NCI-H1092 treated with DMSO at 0.1 percent for 48 hours (cell line): ENCODE measurements around the gene DEFB125.
A peak's percentile ranks its signal among the peaks of the same experiment; 100 is the strongest.
"Not testable (repeated sequence)": the region's sequence is repeated elsewhere in the genome, so short reads cannot be mapped to it uniquely, and the experiment has no call there.

ENCODE experiments used
- DNase-seq: peaks from one replicate; lab custom pipeline; 2025; lab: John Stamatoyannopoulos, UW

DEFB125 gene, protein sequence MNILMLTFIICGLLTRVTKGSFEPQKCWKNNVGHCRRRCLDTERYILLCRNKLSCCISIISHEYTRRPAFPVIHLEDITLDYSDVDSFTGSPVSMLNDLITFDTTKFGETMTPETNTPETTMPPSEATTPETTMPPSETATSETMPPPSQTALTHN

DNA sequence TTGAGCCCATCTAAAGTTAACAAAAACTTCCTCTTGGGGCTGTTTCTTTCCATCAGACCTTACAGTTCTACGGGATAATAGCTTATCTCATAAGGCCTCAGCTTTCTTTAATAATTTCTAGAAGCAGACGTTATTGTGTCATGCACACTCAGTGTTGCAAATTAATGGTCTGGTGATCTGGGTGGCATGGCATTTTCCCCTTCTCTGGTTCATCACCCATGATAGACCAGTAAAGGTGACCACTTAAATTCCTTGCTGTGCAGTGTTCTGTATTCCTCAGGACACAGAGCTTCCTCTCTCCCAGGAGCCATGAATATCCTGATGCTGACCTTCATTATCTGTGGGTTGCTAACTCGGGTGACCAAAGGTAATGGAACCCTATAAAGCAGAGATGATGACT, at the start of gene DEFB125:
Gene DEFB125 (plus strand): TSS at position 272 of the 400 bp plus-strand sequence. CDS start 38 bp downstream, at position 310.
- no peak for DNase-seq

DNA sequence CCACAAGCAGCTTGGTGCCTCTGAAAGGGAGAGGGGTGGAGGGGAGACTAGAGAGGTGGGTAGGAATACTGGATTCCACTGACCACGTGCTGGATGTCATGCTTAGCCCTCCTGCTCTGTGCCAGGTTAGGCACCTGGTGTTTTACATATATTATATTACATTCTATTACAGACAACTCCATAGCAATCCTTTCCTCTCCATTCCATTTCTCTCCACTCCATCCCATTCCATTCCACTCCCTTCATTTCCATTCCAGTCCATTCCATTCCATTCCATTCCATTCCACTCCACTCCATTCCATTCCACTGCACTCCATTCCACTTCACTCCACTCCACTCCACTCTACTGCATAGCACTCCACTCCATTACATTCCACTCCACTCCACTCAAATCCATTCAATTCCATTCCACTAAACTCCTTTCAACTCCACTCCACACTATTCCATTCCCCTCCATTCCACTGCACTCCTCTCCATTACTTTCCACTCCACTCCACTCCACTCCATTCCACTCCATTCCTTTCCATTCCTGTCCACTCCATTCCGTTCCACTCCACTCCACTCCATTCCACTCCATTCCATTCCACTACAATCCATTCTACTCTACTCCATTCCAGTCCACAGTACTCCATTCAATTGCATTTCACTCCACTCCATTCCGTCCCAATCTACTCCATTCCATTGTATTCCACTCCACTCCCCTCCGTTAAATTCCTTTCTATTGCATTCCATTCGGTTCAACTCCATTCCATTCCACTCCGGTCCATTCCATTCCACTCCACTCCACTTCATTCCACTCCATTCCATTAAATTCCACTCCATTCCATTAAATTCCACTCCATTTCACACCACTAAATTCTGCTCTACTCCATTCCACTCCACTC, 27.2 kb upstream of the DEFB125 start:
- DNase-seq: no peak

GRCh38 chr20:61230-61629, 26.2 kb upstream of the DEFB125 start:
- DNase-seq: no peak

DNA sequence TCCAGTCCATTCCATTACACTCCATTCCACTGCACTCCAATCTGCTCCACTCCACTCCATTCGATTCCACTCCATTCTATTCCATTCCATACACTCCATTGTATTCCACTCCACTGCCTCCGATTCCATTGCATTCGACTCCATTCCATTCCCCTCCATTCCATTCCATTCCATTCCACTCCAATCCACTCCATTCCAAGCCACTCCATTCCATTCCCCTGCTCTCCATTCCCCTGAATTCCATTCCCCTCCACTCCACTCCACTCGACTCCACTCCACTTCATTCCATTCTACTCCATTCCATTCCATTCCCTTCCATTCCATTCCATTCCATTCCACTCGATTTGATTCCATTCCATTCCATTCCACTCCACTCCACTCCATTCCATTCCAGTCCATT, 25.7 kb upstream of the DEFB125 start:
- DNase-seq: no peak

- no peak for DNase-seq
Observed at GRCh38 chr20:62487-62886, 25.0 kb upstream of the DEFB125 start.

- no peak for DNase-seq
Observed at GRCh38 chr20:64026-64603, 23.4 kb upstream of the DEFB125 start.

DNA sequence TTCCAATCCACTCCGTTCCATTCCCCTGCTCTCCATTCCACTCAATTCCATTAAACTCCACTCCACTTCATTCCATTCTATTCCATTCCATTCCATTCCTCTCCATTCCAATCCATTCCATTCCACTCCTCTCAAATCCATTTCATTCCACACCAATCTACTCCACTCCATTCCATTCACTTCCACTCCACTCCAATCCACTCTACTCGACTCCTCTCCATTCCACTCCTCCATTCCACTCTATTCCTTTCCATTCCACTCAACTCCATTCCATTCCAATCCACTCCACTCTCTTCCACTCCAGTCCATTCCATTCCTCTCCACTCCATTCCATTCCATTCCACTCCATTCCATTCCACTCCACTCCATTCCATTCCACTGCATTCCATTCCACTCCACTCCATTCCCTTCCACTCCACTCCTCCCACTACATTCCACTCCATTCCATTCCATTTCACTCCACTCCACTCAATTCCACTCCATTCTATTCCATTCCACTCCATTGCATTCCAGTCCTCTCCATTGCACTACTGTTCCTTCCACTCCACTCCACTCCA, 22.6 kb upstream of the DEFB125 start:
- no peak for DNase-seq

- DNase-seq: no peak
Observed at GRCh38 chr20:77231-77630, 10.2 kb upstream of the DEFB125 start.

DNA sequence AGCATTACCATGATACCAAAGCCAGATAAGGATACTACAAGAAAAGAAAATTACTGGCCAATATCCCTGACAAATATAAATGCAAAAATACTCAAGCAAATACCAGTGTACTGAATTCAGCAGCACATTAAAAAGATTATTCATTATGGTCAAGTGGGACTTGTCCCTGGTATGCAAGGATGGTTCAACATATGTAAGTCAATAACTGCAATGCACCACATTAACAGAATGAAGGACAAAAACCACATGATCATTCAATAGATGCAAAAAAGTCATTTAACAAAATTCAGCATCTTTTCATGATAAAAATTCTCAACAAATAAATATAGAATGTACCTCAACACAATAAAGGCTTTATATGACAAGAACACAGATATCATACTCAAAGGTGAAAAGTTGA, 9.1 kb upstream of the DEFB125 start:
- DNase-seq: no peak

- no peak for DNase-seq
Observed at GRCh38 chr20:79565-79964, 7.9 kb upstream of the DEFB125 start.

DNA sequence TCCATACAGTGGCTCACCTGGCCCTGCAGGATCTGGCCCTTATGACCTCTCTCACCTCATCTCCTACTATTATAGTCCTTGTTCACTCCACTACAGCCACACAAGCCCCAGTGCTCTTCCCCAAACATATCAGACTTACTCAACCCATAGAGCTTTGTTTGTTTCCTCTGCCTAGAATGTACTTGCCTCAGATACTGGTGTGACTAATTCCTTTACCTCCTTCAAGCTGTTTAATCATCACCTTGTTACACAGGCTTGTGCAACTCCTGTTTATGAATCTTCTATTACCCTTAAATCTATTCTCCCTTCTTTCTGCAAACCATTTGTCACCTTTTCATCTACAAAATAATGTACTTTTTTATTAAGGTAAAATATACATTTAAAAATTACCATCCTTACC, 3.2 kb downstream of the DEFB125 start:
- no peak for DNase-seq

DNA sequence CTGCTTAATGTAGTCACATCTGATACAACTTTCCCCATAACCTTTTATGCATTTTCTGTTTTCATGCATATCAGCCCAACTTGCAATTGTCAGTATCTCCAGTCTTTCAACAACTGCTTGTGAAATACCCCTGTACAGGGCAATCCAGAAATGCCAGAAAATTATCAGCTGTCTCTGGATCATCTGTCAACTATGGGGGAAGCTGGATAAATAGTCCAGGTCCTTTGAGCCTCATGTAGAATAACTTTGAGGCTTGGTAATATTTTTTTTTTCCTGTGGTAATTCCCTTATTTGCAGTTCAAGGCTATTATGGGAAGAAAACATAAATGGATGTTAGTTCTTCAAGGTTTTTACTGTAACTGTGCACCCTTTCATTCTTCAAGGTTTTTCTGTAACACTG, 6.2 kb downstream of the DEFB125 start:
- no peak for DNase-seq

- no peak for DNase-seq
Observed at GRCh38 chr20:95215-95614, 7.7 kb downstream of the DEFB125 start.

GRCh38 chr20:97691-98090, 10.2 kb downstream of the DEFB125 start:
- DNase-seq: not testable (repeated sequence)

DNA sequence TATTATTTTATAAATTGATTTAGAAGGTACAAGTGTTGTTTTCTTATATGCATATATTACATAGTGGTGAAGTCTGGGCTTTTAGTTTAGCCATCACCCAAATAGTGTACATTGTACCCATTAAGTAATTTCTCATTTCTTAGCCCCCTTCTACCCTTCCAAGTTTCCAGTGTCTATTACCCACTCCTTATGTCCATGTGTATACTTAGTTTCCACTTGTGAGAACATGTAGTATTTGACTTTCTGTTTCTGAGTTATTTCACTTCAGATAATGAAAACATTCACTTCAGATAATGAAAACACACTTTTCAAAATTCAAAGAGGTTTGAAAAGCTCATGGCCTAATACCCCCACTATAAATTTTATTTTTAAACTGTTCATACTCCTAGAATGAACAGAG, 14.5 kb downstream of the DEFB125 start:
- no peak for DNase-seq

DNA sequence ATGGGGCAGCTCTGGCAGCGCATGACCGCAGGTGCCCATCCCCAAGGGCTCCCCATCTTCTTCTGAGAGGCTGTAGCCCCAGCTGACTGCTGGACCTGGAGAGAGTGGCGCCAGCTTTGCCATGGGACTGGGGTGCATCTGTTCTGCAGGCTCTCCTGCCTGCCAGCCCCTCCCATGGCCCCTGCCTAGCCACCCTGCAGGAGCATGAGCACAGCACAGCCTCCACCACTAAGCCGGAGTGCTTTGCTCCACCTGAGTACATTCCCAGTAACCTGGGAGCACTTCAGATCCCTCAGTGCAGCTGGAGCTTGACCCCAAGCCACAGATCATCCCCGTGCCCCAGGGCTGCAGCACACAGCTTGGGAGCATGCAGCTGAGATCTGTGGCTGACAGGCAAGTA, 16.0 kb downstream of the DEFB125 start:
- DNase-seq: no peak

- no peak for DNase-seq
Observed at GRCh38 chr20:112396-112795, 24.9 kb downstream of the DEFB125 start.

DNA sequence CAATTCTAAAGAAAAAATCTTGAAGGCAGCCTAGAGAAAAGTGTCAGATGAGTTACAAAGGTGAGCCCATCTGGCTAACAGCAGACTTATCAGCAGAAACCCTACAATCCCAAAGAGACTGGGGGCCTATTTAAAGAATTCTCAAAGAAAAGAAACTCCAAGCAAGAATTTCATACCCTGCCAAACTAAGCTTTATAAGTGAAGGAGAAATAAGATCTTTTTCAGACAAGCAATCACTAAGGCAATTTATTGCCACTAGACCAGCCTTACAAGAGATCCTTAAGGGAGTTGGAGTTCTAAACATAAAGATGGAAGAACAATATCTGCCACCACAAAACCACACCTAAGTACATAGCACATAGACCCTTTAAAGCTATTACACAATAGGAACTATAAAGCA, 30.0 kb downstream of the DEFB125 start:
- no peak for DNase-seq

- not testable (repeated sequence) for DNase-seq
Observed at GRCh38 chr20:129786-130323, 42.4 kb downstream of the DEFB125 start.

GRCh38 chr20:137668-138490, 50.4 kb downstream of the DEFB125 start:
- DNase-seq: peak; percentile 2

DNA sequence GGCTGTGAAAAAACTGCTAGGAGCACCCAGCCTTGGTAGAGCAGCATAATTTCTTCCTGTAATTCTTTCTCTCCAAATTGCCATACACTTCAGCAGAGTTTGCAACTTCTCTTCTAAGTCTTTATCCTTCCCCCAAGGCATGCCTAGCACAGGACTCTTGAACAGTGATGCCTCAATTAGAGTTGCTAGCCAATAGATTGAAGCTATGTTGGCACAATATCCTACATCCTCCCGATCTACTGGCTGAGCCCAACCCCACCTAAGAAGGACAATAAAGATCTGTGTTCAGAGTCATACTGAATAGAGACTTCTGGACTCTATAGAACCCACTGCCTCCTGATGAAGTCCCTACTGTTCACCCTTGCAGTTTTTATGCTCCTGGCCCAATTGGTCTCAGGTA, 54.8 kb downstream of the DEFB125 start, which contains the start of gene DEFB126:
Gene DEFB126 (plus strand): TSS at position 301 of the 400 bp plus-strand sequence. CDS start 39 bp downstream, at position 340.
- no peak for DNase-seq

- DNase-seq: no peak
Observed at GRCh38 chr20:145877-146276, 58.4 kb downstream of the DEFB125 start.
